NCI-H524 treated with DMSO at 0.1 percent for 48 hours (cell line): ENCODE results near the gene ZNF853.

ENCODE experiments used
- DNase-seq: peaks from one replicate; lab custom pipeline; 2025; lab: John Stamatoyannopoulos, UW

The ZNF853 gene

GRCh38 chr7:6636741-6637543 is 21.5 kb downstream of the ZNF853 start, which contains the start of gene ZNF316:
Gene ZNF316, plus strand, starts transcription at chr7:6637318. Its CDS starts 5,092 bp downstream, at chr7:6642410.
- no peak for DNase-seq

DNA sequence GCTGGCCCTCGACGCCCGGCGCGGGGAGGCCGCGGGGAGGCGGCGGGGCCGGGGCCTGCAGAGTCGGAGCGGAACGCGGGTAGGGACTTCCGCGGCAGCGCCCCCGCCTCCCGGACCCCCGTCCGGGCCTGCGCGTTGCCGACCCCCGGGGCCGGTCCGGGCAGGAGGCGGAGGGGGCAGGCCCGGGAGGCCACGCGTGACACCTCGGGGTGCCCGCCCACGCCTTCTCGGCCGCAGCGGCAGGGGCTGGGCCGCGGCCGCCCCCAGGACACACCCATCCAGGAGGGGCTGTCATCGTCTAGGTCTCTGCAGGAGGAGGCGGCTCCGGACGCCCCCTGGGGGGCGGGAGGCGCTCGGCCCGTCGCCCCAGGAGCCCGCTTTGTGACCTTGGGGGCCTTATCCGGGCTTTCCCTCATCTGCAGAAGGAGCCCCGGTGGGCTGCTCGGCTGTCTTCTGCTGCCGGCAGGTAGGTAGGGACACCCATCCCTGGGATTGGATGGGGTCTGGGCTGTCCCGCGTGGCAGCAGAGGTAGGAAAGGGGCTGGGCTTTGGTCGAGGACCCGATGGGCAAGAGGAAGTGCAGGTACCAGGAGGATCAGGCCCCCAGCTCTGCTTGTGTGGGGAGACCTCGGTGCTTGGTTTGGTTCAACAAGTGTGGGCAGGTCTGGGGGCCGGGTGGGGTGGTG is 22.3 kb downstream of the ZNF853 start:
- no peak for DNase-seq

- DNase-seq: no peak
These were observed 23.6 kb downstream of the ZNF853 start for GRCh38 chr7:6639032-6639431.

DNA sequence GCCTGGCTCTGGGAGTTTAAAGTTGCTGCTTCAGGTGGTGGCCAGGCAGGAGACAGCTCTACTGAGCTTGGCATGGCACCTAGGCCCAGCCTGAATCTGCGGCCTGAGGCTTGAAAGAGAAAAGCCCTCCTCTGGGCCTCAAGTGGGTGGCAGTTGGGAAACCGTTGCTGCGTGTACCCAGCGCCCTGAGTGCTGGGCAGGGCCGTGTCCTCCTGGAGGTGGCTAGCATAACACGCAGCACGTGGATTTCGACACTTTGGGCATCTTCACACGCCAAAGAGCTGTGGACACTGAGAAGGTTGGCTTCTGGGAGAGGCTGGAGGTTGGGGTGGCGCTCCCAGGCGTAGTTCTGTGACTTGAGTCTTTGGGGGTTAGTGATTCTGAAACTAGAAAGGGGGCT is 24.2 kb downstream of the ZNF853 start:
- no peak for DNase-seq

GRCh38 chr7:6640246-6640721 is 24.9 kb downstream of the ZNF853 start:
- DNase-seq: no peak

DNA sequence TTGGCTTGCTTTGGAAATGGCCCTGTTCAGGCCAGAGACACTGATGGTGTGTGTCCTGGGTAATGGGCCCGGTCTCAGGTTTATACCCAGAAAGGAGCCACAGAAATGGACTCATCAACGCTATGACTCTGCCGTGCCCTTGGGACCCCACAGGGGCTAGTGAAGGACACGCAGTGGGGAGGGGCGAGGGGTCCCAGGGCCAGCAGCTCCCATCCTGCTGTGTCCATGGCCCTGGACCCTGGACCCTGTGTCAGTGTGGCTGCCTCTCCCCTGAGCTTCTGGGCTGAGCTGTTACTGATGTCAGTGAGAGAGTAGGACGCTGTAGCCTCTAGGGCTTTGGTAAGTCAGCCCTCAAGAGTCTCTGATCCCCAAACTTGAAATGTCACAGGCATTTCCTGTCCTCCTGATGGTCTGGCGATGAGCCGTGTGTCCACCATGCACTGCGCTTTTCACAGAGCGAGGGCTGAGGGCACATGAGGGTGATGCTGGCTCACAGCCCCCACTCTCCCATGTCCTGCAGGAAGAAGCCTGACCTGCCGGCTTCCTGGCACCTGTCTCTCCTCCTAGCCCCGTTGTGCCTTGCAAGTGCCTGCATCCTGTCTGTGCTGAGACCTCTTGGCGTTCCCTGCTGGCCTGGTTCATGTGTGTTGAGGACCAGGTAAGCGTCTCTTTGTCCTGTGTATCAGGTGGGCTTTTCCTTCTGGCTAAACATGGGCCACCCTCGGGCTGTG is 26.1 kb downstream of the ZNF853 start:
- no peak for DNase-seq

DNA sequence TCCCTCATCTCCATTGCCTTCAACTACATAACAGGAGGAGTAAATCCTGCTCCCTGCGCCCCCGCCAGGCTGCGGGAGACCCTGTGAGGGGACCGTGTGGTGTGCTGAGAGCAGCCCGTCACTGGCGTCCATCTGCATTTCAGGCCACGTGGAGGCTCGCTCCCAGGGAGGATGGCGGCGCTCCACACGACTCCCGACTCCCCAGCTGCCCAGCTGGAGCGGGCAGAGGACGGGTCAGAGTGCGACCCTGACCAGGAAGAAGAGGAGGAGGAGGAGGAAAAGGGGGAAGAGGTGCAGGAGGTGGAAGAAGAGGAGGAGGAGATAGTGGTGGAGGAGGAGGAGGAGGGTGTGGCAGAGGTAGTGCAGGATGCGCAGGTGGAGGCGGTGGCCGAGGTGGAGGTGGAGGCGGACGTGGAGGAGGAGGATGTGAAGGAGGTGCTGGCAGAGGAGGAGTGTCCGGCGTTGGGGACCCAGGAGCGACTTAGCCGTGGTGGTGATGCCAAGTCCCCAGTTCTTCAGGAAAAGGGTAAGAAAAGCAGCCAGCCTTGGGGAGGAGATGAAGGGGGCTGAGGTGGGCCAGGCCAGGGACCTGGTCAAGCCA is 26.9 kb downstream of the ZNF853 start:
- DNase-seq: no peak

- DNase-seq: no peak
These were observed 27.6 kb downstream of the ZNF853 start for GRCh38 chr7:6642861-6643640.

- no peak for DNase-seq
These were observed 28.7 kb downstream of the ZNF853 start for GRCh38 chr7:6643915-6644625.

GRCh38 chr7:6644728-6645127 is 29.3 kb downstream of the ZNF853 start:
- no peak for DNase-seq

- no peak for DNase-seq
These were observed 31.1 kb downstream of the ZNF853 start for GRCh38 chr7:6646465-6646864.

DNA sequence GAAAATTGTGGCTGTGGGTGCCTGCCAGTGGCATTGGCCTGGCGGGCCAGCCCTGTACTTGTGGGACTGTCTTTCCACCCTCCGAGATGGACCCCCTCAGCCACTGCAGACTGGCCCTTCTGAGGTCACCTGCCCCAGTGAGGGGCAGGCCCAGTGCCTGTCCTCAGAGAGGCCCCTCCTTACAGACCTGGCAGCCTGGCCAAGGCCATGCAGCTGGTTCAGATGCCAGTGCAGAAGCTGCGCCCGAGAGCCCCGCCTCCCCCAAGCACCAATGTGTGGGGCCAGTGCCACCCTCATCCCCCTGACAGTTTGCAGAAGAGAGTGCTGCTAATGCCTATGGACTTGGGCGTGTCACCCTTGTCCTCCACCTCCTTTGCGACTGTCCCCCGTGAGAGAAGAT is 31.7 kb downstream of the ZNF853 start:
- DNase-seq: no peak

DNA sequence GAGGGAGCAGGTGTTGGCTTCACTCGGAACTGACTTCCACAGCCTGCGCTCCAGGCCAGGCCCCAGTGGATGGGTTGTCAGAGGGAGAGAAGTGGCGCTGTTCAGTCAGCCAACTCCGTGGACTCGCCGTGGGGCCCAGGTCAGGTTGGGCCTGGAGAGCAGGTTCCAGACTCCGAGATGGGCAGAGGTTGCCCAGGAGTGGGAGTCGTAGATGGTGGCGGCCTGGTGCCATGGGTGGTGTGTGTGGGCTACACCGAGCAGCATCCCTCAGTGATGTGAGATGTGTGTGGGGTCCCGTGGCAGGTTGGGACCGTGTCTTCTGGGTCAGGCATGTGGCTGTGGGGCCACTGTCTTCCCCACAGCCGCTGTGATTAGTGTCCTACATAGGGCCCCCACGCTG is 32.1 kb downstream of the ZNF853 start:
- no peak for DNase-seq

DNA sequence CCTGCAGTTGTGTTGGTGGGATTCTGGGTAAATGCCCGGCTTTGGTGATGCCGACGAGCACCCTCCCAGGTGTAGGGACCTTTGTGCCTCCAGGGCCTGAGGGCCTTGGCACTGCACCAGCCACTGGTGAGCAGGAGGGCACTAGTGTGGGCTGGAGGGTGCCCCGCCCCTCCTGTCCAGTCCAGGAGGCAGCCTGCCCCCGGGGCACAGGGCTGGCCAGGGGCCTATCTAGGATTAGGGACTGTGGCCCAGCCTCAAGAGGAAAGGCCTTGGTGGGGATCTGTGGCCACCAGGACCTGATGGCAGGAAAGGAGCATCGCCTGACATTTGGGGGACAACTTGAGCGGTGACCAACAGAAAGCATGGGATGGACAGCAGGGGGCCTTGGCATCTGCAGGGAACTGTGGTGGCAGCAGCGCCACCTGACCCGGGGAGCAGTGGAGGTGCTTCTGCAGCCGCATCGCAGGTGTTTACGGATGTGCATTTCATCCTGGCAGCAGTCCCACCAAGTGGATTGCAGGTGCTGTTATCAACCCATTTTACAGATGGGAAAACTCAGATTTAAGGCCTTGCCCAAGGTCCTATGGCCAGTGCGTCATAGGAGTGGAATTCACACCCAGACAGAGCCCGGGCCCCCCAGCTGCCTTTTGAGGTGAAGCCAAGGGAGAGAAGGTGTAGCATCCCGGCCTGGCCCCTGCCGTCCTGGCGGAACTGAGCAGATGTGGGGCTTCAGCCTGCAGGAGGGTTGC is 32.8 kb downstream of the ZNF853 start:
- no peak for DNase-seq

DNA sequence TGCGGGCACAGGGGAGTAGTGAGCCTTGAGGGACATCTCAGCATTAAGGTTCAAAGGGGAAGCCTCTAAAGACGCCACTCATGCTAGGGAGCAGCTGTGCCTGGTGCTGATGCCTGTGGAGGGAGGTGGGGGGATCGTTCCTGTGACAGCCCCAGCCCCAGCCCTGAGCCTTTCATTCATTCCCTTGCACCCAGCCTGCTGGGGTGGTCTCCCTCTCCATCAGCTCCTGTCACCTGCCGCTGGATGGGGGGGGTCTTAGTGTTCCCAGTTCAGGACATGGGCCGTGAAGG is 33.4 kb downstream of the ZNF853 start:
- no peak for DNase-seq

DNA sequence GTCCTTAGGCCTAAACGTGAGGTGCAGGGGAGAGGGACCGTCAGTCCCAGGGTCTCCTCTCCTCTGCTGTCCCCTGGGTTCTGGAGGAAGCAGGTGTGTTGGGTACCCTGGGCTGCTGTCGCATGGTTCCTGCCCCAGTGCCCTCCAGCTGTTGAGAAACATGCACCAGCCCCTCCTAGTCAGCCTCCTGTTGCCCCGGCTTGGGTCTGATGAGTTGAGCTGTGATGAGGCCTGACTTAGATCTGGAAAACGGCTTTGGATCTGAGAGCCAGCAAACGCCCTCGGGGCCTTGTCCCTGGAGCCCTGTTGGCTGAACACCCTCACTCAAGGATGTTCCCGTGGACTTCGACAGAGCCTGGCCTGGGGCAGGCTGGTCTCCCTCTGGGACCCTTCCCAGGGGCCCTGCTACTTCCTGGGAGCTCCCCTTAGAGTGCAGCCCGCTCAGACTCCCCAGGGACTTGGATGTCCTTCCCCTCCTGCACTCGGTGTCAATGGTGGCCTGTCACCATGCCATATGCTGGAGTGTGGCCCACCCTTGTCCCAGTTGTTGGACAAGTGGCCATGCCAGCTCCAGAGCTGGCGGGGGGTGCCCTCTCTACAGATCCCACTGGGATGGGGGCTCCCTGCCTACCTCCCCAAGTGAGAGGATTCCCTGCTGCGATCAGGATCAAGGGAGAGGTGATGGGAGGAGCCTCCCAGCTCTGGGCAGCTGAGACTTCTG is 34.0 kb downstream of the ZNF853 start:
- DNase-seq: no peak

GRCh38 chr7:6650086-6650485 is 34.7 kb downstream of the ZNF853 start:
- no peak for DNase-seq

- DNase-seq: no peak
These were observed 35.2 kb downstream of the ZNF853 start for GRCh38 chr7:6650521-6651011.

DNA sequence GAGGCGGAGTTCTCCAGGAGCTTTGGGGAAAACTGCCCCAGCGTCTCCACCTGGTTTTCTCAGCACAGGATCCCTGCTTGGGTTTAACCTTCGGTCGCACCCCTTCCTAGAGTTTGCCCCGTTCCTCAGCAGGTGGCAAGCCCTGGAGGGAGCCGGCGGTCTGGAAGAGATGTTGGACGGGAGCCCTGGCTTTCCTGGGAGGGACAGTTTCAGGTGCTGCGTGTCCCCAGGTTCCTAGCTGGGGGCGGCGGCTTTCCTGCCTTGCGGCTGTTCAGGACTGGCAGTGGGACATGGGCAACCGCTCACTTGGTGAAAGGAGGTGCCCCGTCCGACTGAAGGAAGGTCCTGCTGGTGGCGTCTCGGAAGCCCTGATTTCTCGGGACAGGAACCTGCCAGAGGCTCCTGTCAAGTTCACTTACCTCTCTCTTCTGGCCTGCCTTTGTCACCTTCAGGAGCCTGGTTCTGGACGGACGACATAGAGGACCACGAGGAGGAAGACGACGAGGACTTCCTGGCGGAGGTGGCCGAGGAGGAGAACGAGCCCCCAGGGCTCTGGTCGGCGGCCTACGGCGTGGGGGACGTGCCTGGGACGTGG is 36.5 kb downstream of the ZNF853 start:
- DNase-seq: no peak
